GM21786 (cell line): ENCODE results near the gene ALOX5.

Experiments used
- ATAC-seq: cut with Tn5 transposase; IDR thresholded peaks from one replicate; pipeline ENCODE4 v1.9.1; 2021; ENCODE audit not compliant: unreplicated experiment

Gene ALOX5

DNA sequence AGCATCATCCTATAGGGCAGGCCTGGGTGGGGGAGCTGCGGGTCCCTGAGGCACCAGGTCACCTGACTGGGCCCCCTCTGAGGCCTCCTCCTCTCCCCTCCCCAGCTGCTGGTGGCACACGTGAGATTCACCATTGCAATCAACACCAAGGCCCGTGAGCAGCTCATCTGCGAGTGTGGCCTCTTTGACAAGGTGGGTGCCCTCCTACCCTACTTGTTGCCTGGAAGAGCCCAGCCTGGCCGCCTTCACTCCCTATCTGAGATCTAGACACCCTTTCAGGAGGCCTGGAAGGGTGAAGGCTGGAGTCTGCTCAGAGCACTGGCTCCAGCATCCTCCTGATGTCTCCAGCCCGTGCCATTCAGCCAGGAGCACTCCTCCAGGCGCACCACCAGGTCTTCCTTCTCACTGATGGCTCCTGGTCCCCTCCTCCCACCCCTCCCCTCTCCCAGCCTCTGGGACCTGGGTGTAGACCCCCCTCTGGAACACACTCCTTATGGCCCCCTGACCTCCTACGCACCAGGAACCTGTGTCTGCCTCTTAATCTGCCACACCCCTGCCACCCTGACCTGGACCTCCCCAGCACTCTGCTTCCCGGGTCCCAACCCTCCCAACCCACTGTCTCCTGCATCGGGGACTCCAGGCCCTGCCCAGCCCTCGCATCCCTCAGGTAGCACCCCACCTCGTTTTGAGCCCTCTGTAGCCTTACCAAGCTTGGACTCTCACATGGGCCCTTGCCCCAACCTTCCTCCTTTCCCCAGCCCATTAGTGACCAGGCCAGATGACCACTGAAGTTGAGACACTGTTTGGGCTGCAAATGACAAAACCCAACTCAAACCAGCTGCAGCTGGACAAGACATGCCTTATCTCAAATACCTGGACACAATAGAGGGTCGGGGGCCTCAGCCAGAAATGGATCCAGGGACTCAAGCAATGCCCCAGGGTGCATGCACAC, 67.5 kb downstream of the ALOX5 start:
- no peak for ATAC-seq

DNA sequence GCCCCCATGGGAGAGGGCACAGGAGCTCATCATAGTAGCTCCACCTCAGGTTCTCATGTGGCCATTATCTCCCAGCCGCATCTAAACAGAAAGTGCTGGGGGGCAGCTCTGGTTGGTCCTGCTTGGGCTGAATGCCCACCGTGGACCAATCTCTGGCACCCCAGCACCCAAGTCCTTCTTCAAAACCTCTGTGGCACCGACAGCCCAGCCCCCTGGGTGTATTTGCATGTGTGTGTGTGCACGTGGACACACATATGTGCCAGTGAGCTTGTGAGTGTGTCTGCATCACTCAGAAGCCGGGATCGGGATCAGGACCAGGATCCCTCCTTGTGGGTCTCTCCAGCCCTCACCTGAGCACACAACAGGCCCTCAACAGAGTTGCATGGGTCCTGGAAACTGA, 68.2 kb downstream of the ALOX5 start:
- no peak for ATAC-seq

DNA sequence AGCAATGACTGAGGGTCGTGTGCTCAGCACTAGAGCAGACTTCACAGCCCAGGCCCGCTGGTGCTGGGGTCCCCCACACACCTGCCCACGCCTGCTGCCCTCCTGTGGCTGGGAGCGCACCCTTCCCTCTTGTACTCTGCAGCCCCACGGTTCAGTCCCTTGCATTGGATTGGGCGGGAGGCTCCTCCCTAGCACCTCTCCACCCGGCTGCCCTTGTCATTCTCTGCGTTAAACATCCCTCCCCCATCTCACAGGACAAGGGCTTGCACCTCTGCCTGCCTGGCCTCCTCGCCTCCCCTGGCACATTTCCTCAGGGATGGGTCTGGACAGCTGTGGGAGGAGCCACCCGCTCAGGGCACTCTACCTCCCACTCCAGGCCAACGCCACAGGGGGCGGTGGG, 68.6 kb downstream of the ALOX5 start:
- ATAC-seq: no peak

DNA sequence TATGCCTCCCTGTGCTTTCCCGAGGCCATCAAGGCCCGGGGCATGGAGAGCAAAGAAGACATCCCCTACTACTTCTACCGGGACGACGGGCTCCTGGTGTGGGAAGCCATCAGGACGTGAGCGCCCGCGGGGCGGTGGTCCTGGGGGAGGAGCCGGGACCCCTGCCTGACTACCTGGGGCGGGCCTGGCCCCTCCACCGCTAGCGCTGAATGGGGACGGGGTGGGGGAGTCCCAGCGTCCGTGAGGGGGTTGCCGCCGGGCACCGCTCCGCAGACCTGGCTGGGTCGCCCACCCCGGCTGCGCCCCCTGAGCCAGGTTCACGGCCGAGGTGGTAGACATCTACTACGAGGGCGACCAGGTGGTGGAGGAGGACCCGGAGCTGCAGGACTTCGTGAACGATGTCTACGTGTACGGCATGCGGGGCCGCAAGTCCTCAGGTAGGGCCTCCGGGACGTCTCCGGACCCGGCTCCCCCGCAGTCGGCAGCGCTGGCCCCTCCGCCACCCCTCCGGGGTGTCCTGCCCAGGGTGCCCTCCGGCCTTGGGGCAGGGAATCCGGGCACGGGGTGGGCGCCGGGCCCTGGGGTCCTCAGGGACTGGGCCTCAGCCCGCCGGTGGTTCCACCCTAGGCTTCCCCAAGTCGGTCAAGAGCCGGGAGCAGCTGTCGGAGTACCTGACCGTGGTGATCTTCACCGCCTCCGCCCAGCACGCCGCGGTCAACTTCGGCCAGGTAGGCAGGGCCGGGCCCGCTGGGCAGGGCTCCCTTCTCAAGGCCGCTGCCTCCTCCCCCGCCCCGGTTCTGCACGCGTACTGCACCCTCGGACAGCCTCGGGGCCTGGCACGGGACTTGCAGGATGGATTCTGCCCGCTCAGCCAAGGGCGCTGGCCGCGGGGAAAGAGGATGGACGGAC, 69.3 kb downstream of the ALOX5 start:
- no peak for ATAC-seq

DNA sequence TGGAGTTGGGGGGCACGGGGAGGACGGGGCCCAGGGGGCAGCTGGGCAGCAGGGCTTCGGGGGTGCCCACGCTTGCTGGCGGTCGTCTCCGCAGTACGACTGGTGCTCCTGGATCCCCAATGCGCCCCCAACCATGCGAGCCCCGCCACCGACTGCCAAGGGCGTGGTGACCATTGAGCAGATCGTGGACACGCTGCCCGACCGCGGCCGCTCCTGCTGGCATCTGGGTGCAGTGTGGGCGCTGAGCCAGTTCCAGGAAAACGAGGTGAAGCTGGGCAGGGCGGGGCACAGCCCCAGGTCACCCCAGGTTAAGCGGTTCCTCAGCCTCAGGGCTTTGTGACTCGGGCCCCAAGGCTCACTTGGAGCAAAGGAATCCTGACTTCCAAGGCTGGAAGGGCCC, 70.0 kb downstream of the ALOX5 start:
- no peak for ATAC-seq

DNA sequence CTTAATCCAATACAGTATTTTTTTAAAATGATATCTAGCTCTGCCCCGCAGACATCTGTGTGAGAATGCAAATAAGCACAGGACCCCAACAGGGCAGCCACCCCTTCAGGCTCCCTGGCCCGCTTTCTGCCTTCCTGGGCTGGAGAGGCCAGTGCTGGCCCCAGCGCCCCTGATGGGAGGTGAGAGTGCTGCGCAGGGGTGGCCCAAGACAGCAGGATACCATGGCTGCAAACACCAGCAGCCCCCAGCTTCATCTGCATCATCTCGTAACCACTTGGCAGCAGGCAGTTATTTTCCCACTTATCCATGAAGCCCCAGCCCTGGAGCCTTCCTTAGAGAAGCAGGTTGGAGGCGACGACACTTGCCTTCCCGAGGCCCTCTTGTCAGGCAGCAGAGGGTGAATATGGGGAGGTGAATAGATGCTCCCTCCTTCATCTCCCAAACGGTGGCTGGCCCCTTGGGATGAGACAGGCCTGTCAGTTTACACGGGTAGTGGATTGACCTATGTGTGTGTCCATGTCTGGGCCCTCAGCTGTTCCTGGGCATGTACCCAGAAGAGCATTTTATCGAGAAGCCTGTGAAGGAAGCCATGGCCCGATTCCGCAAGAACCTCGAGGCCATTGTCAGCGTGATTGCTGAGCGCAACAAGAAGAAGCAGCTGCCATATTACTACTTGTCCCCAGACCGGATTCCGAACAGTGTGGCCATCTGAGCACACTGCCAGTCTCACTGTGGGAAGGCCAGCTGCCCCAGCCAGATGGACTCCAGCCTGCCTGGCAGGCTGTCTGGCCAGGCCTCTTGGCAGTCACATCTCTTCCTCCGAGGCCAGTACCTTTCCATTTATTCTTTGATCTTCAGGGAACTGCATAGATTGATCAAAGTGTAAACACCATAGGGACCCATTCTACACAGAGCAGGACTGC, 71.2 kb downstream of the ALOX5 start:
- no peak for ATAC-seq

DNA sequence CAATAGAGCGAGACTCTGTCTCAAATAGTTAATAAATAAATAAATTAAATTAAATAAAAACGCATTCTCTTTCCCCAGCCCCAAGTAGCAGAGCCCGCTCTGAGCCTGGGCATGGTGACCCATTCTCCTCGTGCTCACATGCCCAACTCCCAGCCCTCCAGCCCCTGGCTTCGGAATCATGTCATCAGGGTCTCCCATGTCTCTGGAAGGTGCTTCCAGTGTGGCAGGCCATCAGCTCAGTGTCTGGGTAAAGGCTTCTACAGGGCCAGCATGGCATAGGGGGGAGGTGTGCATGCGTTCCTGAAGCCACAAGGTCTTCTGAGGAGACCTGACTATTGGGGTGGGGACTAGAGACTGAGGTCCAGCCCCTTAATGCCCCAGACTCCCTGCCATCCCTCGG, 72.8 kb downstream of the ALOX5 start:
- no peak for ATAC-seq

DNA sequence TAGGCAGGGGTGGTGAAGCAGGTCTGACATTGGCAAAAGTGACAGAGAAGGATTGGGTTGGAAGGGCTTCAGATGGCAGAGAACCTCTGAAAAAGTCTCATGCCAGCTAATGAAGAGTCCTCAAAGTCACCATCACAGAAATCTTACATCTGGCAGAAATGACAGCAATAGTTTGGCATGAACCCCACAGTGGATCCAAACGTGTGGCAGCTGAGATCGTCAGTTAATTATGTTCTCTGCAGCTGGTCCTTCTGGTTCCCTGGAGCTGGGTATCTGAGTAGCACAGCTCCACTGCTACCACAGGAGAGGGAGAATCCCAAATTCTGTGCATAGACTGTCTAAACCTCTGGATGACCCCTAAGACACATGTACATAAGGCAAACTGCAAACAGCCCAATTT, 73.4 kb downstream of the ALOX5 start:
- no peak for ATAC-seq

DNA sequence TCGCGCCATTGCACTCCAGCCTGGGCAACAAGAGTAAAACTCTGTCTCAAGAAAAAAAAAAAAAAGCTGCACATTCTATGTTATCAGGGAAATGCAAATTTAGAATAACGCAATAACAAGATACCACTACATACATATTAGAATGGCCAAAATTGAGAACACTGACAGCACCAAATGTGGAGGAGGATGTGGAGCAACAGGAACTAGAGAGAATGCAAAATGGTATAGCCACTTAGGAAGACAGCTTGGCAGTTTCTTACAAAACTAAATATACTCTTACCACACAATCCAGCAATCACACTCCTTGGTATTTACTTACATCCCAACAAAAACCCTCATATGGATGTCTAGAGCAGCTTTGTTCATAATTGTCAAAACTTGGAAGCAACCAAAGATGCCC, 76.8 kb downstream of the ALOX5 start:
- ATAC-seq: no peak

DNA sequence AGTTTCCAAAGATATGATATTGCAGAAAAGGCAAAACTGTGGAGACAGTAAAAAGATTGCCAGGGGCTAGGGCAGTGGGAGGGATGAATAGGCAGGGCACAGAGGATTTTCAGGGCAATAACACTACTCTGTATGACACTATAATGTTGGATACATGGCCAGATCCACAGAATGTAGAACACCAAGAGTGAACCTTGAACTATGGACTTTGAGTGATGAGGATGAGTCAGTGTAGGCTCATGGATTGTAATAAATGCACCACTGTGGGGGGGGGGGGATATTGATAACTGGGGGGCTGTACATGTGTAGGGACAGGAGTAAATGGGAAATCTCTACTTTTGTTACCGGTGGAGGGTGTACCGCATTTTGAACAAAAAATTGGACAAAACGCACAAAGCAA, 77.4 kb downstream of the ALOX5 start:
- ATAC-seq: no peak

DNA sequence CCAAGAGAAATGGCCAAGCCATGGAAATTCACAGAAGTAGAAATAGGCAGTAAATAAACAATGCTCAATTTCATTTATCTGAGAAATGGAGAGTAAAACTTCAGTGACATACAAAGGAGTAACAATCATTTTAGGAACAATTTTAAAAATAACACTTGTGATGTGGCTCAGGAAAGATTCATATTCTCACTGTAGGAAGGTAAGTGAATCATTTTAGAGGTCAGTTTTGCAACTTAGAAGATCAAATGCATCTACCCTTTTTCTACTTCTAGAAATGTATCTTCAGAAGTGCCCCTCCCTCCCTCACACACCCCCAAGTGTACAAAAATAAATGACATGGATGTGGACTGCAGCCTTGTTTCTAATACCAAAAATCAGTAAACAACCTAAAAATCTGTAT, 78.3 kb downstream of the ALOX5 start:
- ATAC-seq: no peak

DNA sequence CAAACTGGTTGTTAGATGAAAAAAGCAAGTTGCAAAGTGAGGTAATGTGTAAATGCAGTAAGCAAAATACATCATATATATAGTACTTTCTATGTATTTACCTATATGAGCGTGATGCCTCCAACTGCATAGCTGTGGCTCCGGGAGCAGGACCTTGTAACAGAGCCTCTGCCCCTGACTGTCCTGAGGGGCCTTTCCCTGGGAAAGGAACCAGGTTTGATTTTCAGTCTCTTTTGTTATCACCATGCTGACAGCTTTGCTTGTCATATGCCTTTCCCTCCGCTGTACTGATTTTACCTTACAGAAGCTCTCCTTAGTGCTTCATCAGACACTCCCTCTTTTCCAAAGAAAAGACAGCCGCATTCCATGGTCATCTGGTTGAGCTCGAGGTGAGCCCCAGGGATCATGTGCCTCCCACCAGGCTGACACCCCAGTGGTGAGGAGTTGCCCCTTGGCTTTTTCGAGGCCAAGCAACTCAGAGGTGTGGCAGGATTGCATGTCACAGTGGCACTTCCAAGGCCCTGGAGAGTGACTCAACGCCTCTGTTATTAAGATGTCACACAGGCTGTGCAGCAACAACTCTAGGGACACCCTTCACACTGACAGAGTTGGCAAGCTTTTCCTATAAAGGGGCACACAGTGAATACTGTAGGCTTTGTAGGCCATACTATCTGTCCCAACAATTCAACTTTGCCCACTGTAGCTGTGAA, 78.9 kb downstream of the ALOX5 start:
- no peak for ATAC-seq

DNA sequence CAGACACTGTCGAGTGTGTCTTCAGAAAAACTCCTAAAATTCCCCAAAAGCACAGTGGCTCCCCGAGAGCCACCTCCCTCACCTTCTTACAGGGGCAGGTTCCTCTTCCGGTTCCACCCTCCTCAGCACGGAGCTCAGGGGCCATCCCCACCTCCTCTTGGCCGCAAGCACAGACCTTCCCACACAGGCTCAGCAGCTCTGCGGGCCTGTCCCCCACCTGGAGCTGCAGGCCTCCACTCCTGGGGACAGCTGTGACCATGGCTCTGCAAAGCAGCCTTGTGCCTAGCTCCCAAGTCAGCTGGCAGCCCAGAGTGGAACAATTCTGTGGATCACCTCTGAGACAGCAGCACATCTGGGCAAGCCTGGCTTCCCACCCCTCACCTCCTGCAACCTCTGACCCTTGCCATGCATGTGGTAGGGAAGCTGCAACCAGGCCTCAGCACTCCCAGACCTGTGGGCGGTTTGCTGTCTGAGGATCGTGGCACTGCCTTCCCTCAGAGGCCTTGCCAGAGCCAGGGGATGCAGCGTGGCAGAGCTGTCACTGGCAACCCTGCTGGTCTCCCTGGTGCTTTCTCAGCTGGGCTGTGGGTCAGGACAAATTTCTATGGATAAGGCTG, 79.7 kb downstream of the ALOX5 start:
- ATAC-seq: no peak

DNA sequence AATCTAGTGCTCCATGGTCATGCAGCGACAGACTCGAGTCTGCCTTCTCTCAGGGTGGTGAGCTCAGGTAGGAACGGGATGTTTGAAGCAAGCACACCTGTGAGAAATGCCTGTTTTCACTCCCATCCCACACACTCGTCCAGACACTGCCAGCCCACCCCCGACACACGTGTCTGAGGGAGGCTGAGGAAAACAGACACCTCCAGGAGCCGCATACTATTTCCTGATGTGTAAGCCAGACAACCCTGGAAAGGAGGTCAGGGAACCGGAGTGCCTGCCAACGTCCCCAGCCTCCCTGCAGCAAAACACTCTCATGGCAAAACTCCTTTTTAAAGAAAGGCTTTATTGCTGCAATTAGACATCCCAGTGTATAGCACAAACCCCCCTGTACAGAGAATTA, 80.2 kb downstream of the ALOX5 start:
- ATAC-seq: no peak

DNA sequence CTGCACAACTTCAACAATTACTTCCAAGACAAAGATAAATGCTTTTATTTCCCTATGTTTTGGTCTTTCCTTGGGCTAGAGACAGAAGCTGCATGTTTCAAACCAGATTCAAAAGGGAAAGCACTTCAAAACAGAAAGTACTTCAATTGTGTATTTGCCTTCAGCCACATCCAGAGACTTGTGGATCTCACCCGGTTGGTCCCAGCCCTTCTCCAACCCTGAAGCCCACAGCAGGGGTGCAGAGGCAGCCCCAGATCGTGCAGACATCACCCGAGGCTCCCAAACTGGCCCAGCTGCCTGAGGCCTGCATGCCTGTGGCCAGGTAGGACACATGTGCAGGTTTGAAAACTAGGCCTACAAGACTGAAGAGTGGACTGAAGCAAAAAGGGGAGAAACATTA, 80.8 kb downstream of the ALOX5 start:
- peak; percentile 45 for ATAC-seq

DNA sequence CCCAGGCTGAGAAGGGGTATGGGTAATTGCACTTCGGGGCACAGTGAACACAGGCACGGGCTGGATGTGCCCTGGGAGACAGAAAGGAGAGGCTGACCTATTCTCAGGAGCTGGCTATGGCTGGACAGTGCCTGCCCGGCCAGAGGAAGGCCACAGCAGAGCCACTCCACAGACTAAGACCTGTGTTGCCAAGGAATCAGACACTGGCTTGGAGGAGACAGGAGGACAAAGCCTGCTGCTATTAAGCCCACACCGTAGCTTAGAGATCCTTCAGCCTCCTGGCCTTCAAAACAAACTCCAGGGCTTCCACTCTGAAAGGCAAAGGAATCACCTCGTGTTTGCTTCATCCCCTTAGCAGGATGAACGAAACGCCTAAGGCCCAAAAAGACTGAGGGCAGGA, 82.2 kb downstream of the ALOX5 start:
- no peak for ATAC-seq

DNA sequence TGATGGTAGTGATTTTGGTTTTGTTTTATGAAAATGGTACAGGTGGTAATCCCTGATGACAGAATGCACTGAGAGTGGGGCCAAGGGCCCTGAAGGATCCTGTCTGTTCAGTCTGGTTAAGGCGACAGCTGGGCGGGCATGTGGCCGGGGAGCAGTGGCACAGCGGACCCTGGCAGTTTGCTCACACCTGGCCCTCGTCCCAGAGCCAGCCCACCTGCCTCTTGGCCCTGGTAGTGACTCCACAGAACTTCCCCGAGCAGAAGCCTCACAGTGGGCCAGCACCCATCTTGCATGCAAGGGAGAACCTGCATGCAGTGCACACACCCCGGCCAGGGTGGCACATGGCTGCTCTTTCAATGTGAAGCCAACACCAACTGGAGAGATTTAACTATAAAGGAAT, 82.8 kb downstream of the ALOX5 start:
- ATAC-seq: no peak

DNA sequence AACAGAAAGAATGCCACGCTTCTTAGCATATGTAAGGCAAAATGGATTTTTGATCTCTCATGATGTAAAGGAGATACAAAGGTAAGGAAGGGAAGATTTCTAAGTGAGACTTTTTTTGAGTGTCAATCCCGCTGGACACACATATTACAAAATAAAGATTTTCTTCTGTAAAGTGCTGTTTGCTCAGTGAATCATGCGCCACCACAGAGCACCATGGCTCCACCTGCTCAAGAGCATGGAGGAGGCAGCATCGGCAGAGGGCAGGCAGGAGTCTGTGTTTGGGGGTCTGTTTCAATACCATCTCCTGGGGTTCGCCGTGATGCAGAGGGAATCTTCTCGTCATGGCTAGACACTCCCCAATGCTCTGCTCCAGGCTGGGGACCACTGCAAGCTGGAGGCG, 83.5 kb downstream of the ALOX5 start:
- no peak for ATAC-seq

DNA sequence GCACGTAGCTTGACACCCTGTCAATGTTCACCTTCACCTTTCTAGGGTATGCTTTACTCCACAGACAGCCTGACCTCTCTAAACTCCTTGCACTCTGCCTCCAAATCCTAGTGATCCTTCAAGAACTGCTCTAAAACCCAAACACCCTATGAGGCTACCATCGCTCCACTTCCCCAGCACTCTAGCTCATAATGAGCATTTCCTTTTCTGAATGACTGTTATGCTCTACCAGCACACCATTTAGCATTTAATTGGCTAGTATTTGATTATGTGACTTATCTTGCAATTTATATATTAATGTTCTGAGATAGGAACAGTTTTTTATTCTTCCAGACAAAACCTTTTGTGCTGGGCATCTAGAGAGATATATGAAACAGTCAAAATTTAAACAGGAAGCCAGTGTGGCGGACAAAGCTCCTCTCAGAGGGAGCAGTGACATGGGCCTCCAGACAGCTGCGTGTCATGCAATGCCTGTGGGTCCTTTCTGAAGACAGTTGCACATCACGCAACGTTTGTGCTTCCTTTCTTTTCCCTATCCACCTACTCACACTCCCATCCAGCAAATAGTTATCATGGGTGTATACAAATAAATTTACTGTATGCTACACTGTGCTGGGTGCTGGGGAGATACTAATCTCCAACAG, 86.3 kb downstream of the ALOX5 start:
- ATAC-seq: peak; percentile 42
